HUDEP-2 (cell line): Measurements from ENCODE around the gene USP37.
"Not testable (repeated sequence)": the region's sequence is repeated elsewhere in the genome, so short reads cannot be mapped to it uniquely, and the experiment has no call there.

Experiments used
- DNase-seq, 76 experiments: peaks; one replicate each; lab custom pipeline; 2025; ENCODE audit not compliant: unreplicated experiment in 76 of 76; lab: John Stamatoyannopoulos, UW

The USP37 gene

DNA sequence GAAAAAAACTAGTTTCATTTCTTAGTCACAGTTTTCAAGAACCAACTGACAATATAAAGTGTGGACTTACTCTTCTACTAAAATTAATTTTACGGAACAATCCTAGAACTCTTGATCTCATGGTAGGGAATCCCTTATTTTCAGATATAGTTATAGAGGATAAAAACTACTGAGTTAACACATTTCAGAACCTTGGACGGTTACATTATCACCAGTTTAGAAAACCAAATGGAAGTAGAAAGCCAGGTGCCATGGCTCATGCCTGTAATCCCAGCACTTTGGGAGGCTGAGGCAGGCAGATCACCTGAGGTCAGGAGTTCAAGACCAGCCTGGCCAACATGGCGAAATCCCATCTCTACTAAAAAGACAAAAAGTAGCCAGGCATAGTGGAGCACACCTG, 13.9 kb downstream of the USP37 start:
- not testable (repeated sequence) for DNase-seq

DNA sequence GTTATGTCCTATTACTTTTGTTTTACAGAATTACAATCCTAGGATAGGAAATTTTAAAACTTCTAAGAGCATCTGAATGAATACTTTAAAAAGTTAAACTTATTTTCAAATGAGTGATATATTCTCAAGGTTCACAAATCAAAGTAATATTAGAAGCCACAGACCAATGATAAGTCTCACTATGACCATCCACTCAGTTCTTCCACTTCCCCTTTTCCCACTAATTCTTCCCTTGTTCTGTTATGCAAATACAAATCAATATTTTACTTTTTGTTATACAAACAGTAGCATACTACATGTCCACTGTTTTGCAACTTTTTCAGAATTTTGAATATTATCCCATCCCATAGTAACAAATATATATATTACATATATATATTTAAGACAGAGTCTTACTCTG, 20.2 kb downstream of the USP37 start:
- DNase-seq = no peak

DNA sequence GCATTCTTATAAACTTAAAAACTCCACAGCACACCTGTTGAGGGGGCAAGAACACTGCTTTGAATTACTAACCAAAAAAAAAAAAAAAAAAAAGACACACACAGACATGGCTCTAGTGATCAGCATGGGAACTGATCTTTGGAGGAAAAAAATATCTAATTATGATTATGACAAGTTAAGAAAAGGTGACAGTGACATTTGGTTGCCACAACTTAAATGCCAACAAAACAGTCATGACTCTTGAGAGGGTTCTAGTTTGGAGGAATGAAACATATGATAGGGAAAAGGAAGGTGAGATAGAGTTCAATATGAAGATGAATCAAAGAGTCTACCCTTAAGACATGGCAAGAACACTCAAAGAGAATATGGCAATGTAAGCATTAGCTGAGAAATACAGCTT, 20.6 kb downstream of the USP37 start:
- DNase-seq = no peak

DNA sequence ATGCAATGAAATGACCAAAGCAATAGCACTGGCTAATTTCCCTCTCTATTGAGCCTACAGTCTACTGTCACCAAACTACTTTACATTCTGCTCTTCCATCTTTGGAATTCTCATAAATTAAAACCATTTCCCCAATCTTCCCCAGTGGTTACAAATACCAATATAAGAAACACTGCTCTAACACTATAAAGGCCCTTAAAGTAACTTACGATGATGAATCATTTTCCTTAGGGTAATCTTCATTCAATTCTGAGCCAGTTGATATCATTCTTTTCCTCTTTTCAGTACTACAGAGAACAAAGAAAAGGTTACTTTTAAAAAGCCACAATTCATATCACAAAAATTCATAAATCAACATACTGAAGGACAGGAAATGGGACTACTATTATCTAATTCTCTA, 22.1 kb downstream of the USP37 start:
- DNase-seq = no peak

DNA sequence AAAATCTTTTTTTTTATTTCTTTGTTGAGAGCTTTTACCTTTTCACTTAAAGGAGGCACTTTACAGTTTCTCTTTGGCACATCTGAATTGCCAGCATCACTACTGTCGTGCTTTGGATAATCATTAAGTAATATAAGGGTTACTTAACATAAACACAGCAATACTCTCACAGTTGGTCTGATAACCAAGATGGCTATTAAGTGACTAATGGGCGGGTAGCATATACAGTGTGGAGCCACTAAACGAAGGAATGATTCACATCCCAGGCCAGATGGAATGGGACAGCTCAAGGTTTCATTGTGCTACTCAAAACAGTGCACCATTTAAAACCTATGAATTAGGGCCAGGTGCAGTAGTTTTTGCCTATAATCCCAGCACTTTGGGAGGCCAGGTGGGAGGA, 28.1 kb downstream of the USP37 start:
- no peak for DNase-seq

DNA sequence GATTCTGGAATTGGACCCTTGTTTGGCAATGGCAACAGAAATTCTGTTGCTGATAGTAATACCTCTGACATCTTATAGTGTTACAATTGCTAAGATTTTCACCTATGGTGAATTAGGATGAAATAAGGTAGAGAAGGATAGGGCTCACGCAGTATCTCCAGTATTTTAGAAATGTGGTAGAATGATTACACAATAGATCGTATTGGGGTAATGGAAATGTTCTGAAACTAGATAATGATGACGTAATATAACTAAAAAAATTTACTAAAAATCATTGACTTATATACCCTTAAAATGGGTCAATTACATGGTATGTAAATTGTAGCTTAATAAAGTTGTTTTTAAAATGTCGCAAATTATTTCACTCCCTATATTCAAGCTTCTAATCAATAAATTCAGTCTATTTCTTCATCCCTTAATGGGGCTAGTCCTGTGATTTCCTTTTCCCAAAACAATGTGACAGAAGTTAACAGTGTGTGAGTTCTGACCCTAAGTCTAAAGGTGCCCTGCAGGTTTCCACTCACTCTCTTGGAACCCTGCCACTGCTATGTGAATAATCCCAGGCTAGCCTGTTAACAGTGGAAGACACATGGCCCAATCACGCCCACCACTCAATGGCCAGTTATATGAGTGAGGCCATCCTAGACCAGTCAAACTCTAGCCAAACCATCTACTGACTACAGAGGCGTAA, 31.2 kb downstream of the USP37 start:
- DNase-seq = peak in 3 of 76 experiments; percentile 1 to 15 (median 2)

DNA sequence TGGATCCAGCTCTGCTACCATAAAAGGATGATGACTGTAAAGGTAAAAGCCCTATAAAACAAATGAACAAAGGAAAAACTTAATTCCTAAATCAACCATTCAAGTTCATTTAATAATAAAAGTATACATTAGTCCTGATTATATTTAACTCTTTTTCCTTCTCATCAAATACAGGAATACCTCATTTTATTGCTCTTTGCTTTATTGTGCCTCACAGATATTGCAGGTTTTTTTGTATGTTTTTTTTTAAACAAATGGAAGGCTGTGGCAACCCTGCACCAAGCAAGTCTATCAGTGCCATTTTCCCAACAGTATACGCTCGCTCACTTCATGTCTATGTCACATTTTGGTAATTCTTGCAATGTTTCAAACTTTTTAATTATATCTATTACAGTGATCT, 38.2 kb downstream of the USP37 start:
- no peak for DNase-seq

DNA sequence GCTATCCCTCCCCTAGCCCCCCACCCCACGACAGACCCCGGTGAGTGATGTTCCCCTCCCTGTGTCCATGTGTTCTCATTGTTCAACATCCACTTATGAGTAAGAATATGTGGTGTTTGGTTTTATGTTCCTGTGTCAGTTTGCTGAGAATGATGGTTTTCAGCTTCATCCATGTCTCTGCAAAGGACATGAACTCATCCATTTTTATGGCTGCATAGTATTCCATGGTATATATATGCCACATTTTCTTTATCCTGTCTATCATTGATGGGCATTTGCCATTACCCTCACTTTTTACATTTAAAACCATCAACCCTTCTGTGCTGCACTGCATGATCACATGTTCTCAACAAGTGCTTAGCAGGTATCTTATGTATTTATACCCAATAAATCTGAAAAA, 39.7 kb downstream of the USP37 start:
- not testable (repeated sequence) for DNase-seq

DNA sequence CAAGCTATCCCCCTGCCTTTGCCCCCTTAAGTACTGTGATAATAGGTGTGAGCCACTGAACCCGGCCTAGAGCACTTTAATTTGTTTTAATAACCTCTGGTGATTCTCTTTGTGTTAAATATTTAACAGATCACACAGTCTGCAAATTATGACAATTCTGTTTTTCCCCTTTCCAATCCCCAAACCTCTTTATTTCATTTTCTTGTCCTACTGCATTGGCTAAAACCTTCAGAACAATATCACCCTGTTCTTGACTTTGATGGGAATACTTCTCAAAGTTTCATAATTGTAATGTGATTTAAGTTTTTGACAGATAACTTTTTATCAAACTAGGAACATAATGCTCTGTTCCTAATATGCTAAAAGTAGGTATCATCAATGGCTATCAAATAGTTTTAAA, 44.5 kb downstream of the USP37 start:
- no peak for DNase-seq

DNA sequence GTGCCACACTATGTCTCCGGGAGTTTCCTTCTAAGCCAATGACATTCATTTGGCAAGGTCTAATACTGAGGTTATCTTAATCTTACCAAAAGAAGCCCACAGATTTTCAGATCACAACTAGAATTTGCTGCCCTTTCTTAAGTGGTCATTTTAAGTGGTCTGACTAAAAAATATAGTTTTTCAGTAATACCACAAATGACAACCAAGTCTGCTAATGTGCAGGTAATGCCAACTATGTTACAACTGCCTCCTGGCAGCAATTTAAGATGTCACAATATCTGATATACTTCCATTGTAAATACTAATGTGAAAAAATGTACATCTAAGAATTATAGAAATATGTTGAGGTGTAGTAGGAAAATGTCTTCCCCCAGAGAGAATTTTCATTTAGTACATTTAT, 49.3 kb downstream of the USP37 start:
- DNase-seq = no peak

DNA sequence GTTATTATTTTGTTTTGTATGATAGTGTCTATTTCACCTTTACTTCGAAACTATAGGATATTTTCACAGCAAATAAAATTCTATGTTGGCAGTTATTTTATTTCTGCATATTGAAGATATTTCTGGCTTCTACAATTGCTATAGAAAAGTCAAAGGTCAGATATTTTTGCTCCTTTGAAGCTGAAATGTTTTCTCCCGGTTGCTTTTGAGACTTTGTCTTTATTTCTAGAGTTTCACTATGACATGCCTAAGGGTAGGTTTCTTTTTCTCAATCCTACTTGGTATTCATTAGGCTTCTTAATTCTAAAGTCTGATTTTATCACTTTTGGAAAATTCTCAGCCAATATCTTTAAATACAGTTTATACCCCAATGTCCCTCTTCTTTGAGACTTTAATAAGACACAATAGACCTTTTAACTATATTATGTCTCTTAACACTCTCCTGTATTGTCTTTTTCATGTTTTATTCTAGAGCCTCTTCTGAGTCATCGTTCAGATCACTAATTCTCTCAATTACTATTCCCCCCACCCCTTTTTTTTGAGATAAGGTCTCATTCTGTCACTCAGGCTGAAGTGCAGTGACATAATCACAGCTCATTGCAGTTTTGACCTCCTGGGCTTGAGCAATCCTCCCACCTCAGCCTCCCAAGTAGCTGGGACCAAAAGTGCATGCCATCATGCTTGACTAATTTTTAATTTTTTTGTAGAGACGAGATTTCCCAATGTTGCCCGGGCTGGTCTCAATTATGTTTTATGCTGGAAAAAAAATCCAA, 50.5 kb downstream of the USP37 start:
- no peak for DNase-seq

DNA sequence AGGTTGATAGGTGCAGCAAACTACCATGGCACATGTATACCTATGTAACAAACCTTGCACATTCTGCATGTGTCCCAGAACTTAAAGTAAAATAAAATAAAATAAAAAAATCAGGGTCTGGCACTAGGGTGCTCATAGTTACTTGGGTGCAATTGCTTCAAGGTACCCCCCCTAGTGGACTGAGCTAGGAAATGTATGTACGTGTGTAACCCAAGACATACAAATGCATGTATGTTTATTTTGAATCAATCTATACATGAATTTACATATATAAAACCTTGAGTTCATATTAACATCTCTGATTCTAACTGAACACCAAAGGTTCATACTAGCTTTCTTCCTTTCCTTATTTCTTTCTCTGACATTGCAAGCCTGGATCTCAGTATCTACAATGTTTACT, 51.5 kb downstream of the USP37 start:
- peak in 6 of 76 experiments; percentile 1 to 9 (median 4) for DNase-seq

DNA sequence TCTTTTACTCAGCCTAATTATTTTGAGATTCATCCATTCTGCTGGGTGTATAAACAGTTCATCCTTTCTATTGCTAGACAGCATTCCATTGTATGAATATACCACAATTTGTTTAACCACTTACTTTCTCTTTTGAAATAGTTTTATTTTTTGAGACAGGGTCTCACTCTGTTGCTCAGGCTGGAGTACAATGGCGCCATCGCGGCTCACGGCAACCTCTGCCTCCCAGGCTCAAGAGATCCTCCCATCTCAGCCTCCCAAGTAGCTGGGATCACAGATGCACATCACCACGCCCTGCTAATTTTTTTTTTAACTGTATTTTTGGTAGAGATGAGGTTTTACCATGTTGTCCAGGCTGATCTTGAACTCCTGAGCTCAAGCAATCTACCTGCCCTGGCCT, 54.5 kb downstream of the USP37 start:
- DNase-seq = no peak

DNA sequence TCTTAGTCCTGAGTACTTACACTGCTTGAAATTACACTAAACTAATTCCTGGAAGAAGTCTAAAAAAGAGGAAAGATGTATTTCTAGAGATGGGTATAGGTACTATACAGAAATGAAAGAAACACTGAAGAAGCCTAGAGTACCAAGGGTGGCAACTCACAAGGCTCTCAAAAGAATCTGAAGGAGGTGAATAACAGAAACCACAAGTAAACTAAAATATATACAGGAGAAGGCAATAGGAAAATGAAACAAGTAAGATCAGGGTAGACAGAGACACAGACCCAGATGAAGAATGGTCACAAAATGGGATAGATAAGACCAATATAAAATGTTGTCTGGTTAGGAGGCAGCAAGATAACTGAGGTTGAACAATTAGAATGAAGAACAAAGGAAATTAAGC, 59.9 kb downstream of the USP37 start:
- no peak for DNase-seq

DNA sequence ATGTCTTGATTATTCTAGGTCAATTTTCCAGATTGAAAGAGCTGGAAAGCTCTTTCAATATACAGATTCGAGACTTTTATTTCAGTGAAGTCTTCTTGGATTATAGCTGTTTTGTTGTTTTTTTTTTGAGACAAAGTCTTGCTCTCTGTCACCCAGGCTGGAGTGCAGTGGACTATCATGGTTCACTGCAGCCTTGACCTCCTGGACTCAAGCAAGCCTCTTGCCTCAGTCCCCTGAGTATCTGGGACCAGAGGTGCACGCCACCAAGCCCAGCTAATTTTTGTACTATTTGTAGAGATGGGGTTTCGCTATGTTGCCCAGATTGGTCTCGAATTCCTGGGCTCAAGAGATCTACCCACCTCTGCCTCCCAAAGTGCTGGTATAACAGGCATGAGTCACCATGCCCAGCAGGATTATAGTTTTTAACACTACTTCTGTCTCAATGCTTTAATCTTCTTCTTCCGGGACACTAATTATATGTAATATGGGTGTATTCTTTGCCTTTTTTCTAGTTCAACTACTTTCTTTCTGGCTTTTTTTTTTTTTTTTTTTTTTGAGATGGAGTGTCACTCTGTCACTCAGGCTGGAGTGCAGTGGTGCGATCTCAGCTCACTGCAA, 62.3 kb downstream of the USP37 start:
- no peak for DNase-seq

DNA sequence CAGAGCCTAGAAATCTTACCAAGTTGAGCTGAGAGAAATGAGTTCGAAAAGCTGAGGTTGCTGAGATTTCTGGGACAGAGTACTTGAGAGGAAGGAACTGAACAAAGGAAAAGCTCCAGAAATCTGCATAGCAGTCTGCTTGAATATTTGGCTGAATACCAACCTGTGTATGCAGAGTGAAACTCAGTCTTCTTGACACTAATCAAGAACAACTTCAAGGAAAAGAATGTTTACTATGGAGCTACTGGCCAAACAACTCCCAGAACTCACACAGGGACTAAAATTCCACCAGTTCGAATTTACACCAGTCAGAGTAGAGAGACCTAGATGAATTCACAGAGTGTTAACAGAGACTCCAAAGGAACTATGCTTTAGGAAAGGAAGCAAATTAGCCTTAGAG, 66.5 kb downstream of the USP37 start:
- no peak for DNase-seq

DNA sequence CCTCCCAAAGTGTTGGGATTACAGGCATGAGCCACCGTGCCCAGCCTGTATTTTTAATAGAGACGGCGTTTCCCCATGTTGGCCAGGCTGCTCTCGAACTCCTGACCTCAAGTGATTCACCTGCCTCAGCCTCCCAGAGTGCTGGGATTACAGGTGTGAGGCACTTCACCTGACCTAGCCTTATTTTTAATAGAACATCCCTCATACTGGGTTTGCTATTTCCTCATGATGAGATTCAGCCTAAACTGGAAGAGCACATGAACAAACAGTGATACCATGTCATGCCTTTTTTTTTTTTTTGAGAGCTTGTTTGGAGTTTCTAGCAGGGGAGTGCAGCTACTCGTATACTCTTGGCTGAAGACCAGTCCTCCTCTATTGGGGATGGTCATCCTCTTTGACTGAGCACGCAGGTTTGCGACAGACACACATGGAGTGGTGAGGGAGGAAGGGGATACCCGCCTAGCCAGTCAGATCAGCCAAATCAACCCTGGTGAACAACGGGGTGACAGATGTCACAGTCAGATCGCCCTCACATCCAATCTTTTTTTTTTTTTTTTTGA, 67.6 kb downstream of the USP37 start:
- no peak for DNase-seq

DNA sequence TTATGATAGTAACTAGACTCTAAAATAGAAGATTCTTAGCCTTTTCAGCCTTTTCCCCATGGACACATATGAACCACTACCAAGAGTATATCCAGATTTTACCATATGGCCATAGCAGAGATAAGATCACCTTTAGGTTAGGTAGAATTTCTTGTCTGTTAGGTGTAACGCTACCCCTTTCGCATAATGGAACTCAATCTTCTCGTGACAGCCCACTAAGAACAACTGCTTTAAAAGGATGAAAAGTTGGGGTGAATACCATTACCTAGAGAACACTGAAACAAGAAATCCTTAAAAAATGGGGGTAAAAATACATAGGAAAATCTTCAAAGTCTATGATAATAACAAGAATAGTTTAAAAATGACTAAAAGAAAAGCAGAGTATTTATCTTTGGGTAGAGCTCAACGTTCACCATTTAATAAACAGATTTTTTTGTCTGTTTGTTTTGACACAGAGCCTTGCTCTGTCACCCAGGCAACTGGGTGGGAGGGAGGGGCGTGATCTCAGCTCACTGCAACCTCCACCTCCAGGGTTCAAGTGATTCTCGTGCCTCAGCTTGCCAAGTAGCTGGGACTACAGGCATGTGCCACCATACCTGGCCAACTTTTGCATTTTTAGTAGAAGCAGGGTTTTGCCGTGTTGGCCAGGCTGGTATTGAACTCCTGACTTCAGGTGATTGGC, 82.0 kb downstream of the USP37 start:
- DNase-seq = no peak

DNA sequence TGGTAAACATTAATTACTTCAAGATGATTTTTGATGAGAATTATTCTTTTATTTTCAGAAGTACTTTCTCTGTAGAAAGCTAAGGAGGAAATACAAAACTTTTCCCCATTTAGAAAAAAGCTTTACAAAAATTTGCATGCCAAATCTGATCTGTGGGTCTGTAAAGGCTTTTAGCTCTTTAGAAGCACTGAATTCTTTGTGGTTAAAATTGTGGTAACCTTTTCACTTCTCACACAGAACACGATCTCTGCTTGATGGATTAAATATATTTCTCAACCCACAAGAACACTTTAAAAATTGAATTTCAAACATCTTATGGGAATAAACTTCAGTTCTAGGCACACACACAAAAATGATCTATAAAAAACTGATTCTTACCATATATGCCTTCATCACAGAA, 85.5 kb downstream of the USP37 start:
- DNase-seq = no peak

DNA sequence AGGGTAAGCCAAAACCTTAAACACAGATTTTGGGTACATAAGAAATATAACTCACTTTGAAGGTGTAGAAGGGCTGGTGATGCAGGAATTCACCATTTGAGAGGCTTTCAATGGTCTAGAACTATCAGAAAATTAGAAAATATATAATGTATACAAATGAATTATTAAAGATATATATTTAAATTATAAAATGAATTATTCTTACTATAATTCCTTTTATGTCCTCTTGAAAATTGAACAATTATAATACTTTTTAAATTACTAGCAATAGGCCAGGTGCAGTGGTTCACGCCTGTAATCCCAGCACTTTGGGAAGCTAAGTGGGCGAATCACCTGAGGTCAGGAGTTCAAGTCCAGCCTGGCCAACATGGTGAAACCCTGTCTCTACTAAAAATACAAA, 88.6 kb downstream of the USP37 start:
- DNase-seq = no peak

DNA sequence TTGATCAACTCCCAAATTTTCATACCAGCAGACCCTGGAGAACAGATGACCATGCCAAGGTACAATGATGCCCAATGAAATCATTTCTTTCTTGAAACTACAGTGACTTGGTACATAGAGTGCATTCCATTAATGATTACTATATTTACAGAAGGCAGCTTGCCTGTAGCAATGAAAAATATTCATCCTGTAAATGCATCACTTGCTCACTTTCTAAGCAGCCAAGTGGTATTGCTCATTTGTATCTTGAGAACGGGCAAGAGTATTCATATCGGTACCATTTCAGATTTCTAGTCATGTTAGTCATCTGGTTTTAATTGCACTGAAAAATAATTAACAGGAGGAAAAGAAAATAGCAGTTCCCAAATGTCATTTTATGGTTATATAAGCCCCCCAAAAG, 89.6 kb downstream of the USP37 start:
- no peak for DNase-seq
